LHCN-M2 (cell line): ENCODE data around the gene TBX6. TPM values are rescaled to one million over a fixed set of nuclear protein-coding genes. Genes with fewer than 3 reads are reported as not detected.
"Not testable (repeated sequence)": the region's sequence is repeated elsewhere in the genome, so short reads cannot be mapped to it uniquely, and the experiment has no call there.

Source experiments
- DNase-seq: peaks from one replicate; pipeline ENCODE4 v3.0.0-alpha.2; 2012; ENCODE audit warnings: low read depth
- polyA plus RNA-seq: library from polyadenylated mRNA; unstranded; fragments of >200 nt; gene quantifications from one replicate; pipeline ENCODE4 v1.2.1, GENCODE V29; 2012; ENCODE audit warnings: missing spikeins
- total RNA-seq: library from RNA; depleted of rRNA; stranded (reverse); fragments of >200 nt; gene quantifications from 2 replicates; pipeline ENCODE4 v1.2.3, GENCODE V29; 2014; rRNA removed

The TBX6 gene, protein sequence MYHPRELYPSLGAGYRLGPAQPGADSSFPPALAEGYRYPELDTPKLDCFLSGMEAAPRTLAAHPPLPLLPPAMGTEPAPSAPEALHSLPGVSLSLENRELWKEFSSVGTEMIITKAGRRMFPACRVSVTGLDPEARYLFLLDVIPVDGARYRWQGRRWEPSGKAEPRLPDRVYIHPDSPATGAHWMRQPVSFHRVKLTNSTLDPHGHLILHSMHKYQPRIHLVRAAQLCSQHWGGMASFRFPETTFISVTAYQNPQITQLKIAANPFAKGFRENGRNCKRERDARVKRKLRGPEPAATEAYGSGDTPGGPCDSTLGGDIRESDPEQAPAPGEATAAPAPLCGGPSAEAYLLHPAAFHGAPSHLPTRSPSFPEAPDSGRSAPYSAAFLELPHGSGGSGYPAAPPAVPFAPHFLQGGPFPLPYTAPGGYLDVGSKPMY
- total RNA-seq = 0.29 and 1.5 TPM in 2 replicates
- 0.18 TPM for polyA plus RNA-seq

GRCh38 chr16:30091474-30092372 lies at the start of gene TBX6:
Gene TBX6 (minus strand): TSS chr16:30091924. CDS start chr16:30091193, 731 bp downstream.
- DNase-seq = peak; percentile 87

GRCh38 chr16:30139583-30140481 lies 48.1 kb upstream of the TBX6 start:
- no peak for DNase-seq

GRCh38 chr16:30137897-30138296 lies 46.2 kb upstream of the TBX6 start:
- no peak for DNase-seq

- DNase-seq = no peak
Measured at GRCh38 chr16:30136971-30137605, 45.4 kb upstream of the TBX6 start.

DNA sequence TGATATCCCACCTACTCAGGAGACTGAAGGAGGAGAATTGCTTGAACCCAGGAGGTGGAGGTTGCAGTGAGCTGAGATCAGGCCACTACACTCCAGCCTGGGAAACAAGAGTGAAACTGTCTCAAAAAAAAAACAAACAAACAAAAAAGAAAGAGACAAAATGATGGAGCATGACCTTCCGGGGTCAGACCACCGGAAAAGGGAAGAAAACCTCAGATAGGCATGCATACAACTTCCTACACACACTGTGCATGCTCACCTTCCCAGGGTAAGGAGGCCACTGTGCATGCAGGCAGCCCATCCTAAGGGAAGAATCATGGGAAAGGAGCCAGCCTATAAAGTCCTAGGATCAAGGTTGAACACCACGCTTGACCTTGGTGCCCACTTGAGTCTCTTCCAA lies 40.9 kb upstream of the TBX6 start:
- DNase-seq = no peak

DNA sequence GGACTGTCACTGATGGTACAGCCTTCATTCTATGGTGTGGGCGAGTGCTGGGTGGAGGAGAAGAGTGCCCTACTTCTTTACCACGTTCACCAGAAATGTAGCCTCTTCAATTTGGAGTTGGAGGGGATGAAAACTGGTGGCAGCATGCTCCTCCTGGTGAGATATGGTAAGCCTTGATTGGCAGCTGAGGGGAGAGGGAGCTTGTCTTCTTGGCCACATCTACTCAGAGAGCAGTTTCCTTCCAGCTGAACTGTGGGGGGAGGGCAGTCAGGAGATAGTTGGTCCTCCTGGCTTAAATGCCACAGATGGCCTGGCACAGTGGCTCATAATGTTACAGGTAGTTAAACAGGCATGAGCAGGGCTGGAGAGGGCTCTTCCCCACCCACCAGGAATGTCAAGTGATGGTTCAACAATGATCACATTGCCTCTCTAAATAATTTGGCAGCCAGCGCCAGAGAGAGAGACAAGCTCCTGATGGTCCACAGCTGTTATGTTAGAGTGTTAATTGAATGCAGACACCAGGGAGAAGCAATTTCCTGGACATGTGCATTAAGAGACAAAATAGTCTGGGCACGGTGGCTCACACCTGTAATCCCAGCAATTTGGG lies 40.2 kb upstream of the TBX6 start:
- no peak for DNase-seq

- no peak for DNase-seq
Measured at GRCh38 chr16:30127993-30128392, 36.3 kb upstream of the TBX6 start.

DNA sequence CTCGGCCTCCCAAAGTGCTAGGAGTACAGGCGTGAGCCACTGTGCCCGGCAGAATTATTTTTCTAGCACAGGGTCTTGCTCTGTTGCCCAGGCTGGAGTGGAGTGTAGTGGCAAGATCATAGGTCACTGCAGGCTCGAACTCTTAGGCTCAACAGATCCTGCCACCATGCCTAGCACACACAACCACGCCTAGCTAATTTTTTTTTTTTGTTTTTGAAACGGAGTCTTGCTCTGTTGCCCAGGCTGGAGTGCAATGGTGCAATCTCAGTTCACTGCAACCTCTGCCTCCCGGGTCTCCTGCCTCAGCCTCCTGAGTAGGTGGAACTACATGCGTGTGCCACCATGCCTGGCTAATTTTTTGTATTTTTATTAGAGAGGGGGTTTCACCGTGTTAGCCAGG lies 34.0 kb upstream of the TBX6 start:
- DNase-seq = not testable (repeated sequence)

GRCh38 chr16:30124985-30125379 lies 33.3 kb upstream of the TBX6 start:
- DNase-seq = no peak

- DNase-seq = no peak
Measured at GRCh38 chr16:30122604-30123160, 31.0 kb upstream of the TBX6 start.

GRCh38 chr16:30121741-30122571 lies 30.2 kb upstream of the TBX6 start:
- DNase-seq = no peak

DNA sequence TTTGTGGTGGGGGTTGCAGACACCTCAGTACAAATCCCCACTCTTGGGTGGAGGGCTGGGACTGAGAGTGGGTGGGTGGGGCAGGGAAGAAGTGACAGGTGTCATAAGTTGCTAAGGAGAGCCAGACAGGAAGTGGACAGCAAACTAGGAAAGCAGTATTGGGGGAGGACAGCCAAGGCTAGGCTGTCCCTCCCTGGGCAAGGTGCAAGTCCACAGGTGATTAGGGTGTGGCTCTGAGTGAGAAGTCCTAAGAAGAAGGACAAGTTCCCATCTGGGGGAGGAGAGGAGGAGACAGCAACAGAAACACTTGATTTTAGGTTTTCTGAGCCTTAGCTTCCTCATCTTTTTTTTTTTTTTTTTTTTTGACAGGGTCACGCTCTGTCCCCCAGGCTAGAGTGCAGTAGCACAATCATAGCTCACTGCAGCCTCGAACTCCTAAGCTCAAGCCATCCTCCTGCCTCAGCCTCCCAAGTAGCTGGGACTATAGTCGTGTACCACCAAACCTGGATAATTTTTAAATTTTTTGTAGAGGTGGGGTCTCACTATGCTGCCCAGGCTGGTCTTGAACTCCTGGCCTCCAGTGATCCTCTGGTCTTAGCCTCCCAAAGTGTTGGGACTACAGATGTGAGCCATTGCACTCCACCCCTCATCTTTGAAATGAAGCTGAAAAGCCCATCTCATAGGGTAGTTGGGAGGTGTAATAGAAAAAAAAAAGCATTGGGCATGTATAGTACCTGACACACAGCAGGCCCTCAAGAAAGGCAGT lies 28.8 kb upstream of the TBX6 start:
- DNase-seq = no peak

- DNase-seq = no peak
Measured at GRCh38 chr16:30119428-30119827, 27.7 kb upstream of the TBX6 start.

- no peak for DNase-seq
Measured at GRCh38 chr16:30117768-30118167, 26.0 kb upstream of the TBX6 start.

- DNase-seq = no peak
Measured at GRCh38 chr16:30116291-30117207, 24.8 kb upstream of the TBX6 start.

DNA sequence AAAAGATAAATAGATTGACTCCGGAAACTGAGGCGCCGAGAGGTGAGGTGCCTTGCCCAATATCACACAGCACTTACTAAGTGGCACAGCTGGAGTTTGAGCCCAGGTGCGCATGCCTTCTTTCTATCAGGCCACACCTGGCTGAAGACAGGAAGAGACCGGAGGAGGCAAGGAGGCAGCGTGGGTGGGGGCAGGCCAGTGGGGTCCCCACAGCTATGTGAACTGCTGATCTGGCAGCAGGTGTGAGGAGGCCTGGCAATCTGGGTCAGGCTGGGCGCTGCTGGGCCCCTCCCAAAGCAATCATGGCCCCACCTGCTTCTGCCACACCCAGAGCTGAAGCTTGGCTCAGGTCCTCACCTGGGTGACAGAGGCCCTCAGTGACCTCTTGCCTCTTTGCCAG lies 23.5 kb upstream of the TBX6 start:
- no peak for DNase-seq

- not testable (repeated sequence) for DNase-seq
Measured at GRCh38 chr16:30114833-30115232, 23.1 kb upstream of the TBX6 start.
